Endometrial microvascular endothelial cells (primary cell): ENCODE measurements around the gene FRS3. TPM values are rescaled to one million over a fixed set of nuclear protein-coding genes. Genes with fewer than 3 reads are reported as not detected.

ENCODE experiments used
- in situ Hi-C: cut with HindIII; loops from 2 replicates; pipeline ENCODE4 v1.10.0; 2017; ENCODE audit warnings: low sequenced_read_pairs, low pct_unique_long_range_greater_than_20kb; ENCODE audit errors: inconsistent ontology term
- total RNA-seq: library from RNA; depleted of rRNA; stranded (reverse); fragments of >200 nt; gene quantifications from one replicate; pipeline ENCODE4 v1.2.3, GENCODE V29; 2015; ENCODE audit errors: inconsistent ontology term

Gene FRS3
- total RNA-seq, 1 donor from 2014 or later: 1.2 TPM

- in situ Hi-C loops: loop anchor here (25.0 kb wide), 1 partner anchor 238 kb away; no protein-coding TSS in a partner anchor
Measured at GRCh38 chr6:41798901-41799558, 19.3 kb upstream of the FRS3 start.

GRCh38 chr6:41796474-41796873 is 16.8 kb upstream of the FRS3 start:
- in situ Hi-C loops: loop anchor here (25.0 kb wide), 1 partner anchor 241 kb away; no protein-coding TSS in a partner anchor

- in situ Hi-C loops: loop anchor here (25.0 kb wide), 1 partner anchor 245 kb away; no protein-coding TSS in a partner anchor
Measured at GRCh38 chr6:41791984-41792383, 12.3 kb upstream of the FRS3 start.

- in situ Hi-C loops: loop anchor here (25.0 kb wide), 1 partner anchor 246 kb away; no protein-coding TSS in a partner anchor
Measured at GRCh38 chr6:41791305-41791704, 11.6 kb upstream of the FRS3 start.

GRCh38 chr6:41790045-41790444 is 10.3 kb upstream of the FRS3 start:
- in situ Hi-C loops: loop anchor here (25.0 kb wide), 1 partner anchor 247 kb away; no protein-coding TSS in a partner anchor

- in situ Hi-C loops: loop anchor here (10.0 to 25.0 kb wide), 2 partner anchors 135 to 248 kb away; partner anchors contain the start of genes BYSL and MED20
Measured at GRCh38 chr6:41789390-41789724, 9.7 kb upstream of the FRS3 start.

GRCh38 chr6:41787219-41787917 is 7.7 kb upstream of the FRS3 start, which contains the start of gene TOMM6:
TOMM6 (plus strand) TSS chr6:41787694; CDS start chr6:41787698, 4 bp downstream.
- in situ Hi-C loops: loop anchor here (10.0 to 25.0 kb wide), 2 partner anchors 137 to 250 kb away; partner anchors contain the start of genes BYSL and MED20

GRCh38 chr6:41786451-41787218 is 6.9 kb upstream of the FRS3 start:
- in situ Hi-C loops: loop anchor here (10.0 to 25.0 kb wide), 2 partner anchors 138 to 251 kb away; partner anchors contain the start of genes BYSL and MED20

GRCh38 chr6:41785689-41786450 is 6.2 kb upstream of the FRS3 start:
- in situ Hi-C loops: loop anchor here (10.0 to 25.0 kb wide), 2 partner anchors 139 to 251 kb away; partner anchors contain the start of genes BYSL and MED20

- in situ Hi-C loops: loop anchor here (10.0 to 25.0 kb wide), 2 partner anchors 140 to 252 kb away; partner anchors contain the start of genes BYSL and MED20
Measured at GRCh38 chr6:41785254-41785653, 5.6 kb upstream of the FRS3 start.

GRCh38 chr6:41784581-41785171 is 5.0 kb upstream of the FRS3 start:
- in situ Hi-C loops: loop anchor here (10.0 to 25.0 kb wide), 2 partner anchors 140 to 253 kb away; partner anchors contain the start of genes BYSL and MED20

GRCh38 chr6:41783106-41783780 is 3.5 kb upstream of the FRS3 start:
- in situ Hi-C loops: loop anchor here (10.0 to 25.0 kb wide), 2 partner anchors 142 to 254 kb away; partner anchors contain the start of genes BYSL and MED20

GRCh38 chr6:41781366-41781730 is 1.6 kb upstream of the FRS3 start:
- in situ Hi-C loops: loop anchor here (10.0 to 25.0 kb wide), 2 partner anchors 143 to 256 kb away; partner anchors contain the start of genes BYSL and MED20

GRCh38 chr6:41780551-41781365 is 1.1 kb upstream of the FRS3 start, which contains the start of gene PRICKLE4:
PRICKLE4 (plus strand) TSS chr6:41780782; CDS start chr6:41783474, 2,692 bp downstream.
- in situ Hi-C loops: loop anchor here (10.0 to 25.0 kb wide), 2 partner anchors 144 to 257 kb away; partner anchors contain the start of genes BYSL and MED20

GRCh38 chr6:41779336-41779735 is 364 bp downstream of the FRS3 start:
- in situ Hi-C loops: loop anchor here (25.0 kb wide), 1 partner anchor 258 kb away; no protein-coding TSS in a partner anchor

GRCh38 chr6:41778895-41779294 is 805 bp downstream of the FRS3 start:
- in situ Hi-C loops: loop anchor here (25.0 kb wide), 1 partner anchor 258 kb away; no protein-coding TSS in a partner anchor
